Gastroesophageal sphincter (tissue), 3 donors: ENCODE results near the gene TMEM45A.

Experiments used
- EP300 ChIP-seq: sonication (generic); formaldehyde crosslinking; IDR thresholded peaks from one replicate; pipeline ENCODE4 v1.6.1; 2017; ENCODE audit warnings: antibody characterized with exemption, mild to moderate bottlenecking
- POLR2A ChIP-seq, 2 donors: fragments of 450-650 bp; IDR thresholded peaks; one replicate each; pipeline ENCODE4 v1.6.1; 2017; ENCODE audit warnings: antibody characterized with exemption in 2 of 2, mild to moderate bottlenecking in 2 of 2, moderate library complexity in 1 of 2
- POLR2AphosphoS5 ChIP-seq: sonication (generic); formaldehyde crosslinking; IDR thresholded peaks from one replicate; pipeline ENCODE4 v1.6.1; 2017; ENCODE audit warnings: antibody characterized with exemption
- TF ChIP-seq, protein P1 (sequence below), 4 experiments: fragments of 200-600 bp in 2 of 4; fragments of 450-650 bp in 2 of 4; sonication (generic) in 1 of 4; IDR thresholded peaks; one replicate each; pipeline ENCODE4 v1.5.1; 2017 to 2019; ENCODE audit warnings: antibody characterized with exemption in 4 of 4, mild to moderate bottlenecking in 2 of 4, moderate library complexity in 2 of 4

DNA sequence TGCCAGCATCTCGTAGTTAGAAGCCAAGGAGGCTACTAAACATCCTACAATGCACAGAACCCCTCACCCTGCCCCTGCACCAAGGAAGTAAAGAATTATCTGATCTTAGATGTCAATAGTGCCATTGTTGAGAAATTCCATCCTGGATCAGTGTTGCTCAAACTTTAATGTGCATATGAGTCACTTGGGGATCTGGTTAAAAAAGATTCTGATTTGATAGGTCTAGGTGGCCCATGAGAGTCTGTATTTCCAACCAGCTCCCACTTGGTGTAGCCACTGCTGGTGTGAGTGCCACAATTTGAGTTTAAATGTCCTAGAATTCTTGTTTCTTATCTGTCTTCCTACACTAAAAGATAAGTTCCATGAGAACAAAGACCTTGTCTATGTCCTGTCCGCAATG, 43.7 kb downstream of the TMEM45A start:
- TF ChIP-seq, protein P1, sequence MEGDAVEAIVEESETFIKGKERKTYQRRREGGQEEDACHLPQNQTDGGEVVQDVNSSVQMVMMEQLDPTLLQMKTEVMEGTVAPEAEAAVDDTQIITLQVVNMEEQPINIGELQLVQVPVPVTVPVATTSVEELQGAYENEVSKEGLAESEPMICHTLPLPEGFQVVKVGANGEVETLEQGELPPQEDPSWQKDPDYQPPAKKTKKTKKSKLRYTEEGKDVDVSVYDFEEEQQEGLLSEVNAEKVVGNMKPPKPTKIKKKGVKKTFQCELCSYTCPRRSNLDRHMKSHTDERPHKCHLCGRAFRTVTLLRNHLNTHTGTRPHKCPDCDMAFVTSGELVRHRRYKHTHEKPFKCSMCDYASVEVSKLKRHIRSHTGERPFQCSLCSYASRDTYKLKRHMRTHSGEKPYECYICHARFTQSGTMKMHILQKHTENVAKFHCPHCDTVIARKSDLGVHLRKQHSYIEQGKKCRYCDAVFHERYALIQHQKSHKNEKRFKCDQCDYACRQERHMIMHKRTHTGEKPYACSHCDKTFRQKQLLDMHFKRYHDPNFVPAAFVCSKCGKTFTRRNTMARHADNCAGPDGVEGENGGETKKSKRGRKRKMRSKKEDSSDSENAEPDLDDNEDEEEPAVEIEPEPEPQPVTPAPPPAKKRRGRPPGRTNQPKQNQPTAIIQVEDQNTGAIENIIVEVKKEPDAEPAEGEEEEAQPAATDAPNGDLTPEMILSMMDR (IDR thresholded peaks at IDR 0.05), result no peak
- TF ChIP-seq POLR2A (IDR thresholded peaks at IDR 0.05) (no peak), POLR2AphosphoS5 (no peak), EP300 (no peak)
